H7 (cell line): ENCODE results near the gene TECPR1. TPM values are rescaled to one million over a fixed set of nuclear protein-coding genes. Genes with fewer than 3 reads are reported as not detected.
A peak's percentile ranks its signal among the peaks of the same experiment; 100 is the strongest.

ENCODE experiments used
- DNase-seq: peaks from one replicate; pipeline ENCODE4 v3.0.0; 2012
- H3K27me3 ChIP-seq: 2 replicates; pipeline ENCODE4 v1.6.0; 2011; ENCODE audit warnings: mild to moderate bottlenecking, low read length; ENCODE audit not compliant: control insufficient read depth, insufficient read depth
- H3K36me3 ChIP-seq: replicated peaks from 2 replicates; pipeline ENCODE4 v1.5.1; 2011; ENCODE audit warnings: low read length; ENCODE audit not compliant: control insufficient read depth, insufficient read depth
- H3K4me3 ChIP-seq: 2 replicates; pipeline ENCODE4 v1.5.1; 2011; ENCODE audit warnings: low read depth, mild to moderate bottlenecking, control low read depth, low read length, moderate library complexity; ENCODE audit not compliant: insufficient read depth
- total RNA-seq: library from RNA; depleted of rRNA; stranded (reverse); fragments of >200 nt; shearing (Covaris generic); gene quantifications from 2 replicates; pipeline ENCODE4 v1.2.3, GENCODE V29; 2014; rRNA removed

TECPR1 gene
- 12.7 and 13.7 TPM in 2 replicates for total RNA-seq

- peak; percentile 100 for DNase-seq
- Histone ChIP-seq H3K36me3 (no peaks in the 10 kb centered on the region; the same call in 1 of the 2 replicates), H3K27me3 (no peaks in the 10 kb centered on the region), H3K4me3 (peak within 1 kb of the TSS; percentile 89)
Measured at GRCh38 chr7:98251601-98252424, at the start of gene TECPR1. TECPR1 (minus strand) TSS chr7:98252232; CDS start chr7:98246146, 6,086 bp downstream.

- Histone ChIP-seq H3K36me3 (peaks cover 14% of the 10 kb centered on the region), H3K4me3 (no peak overlapping the region), H3K27me3 (no peaks in the 10 kb centered on the region)
- no peak for DNase-seq
Measured at GRCh38 chr7:98300595-98301372, 48.8 kb upstream of the TECPR1 start.

DNA sequence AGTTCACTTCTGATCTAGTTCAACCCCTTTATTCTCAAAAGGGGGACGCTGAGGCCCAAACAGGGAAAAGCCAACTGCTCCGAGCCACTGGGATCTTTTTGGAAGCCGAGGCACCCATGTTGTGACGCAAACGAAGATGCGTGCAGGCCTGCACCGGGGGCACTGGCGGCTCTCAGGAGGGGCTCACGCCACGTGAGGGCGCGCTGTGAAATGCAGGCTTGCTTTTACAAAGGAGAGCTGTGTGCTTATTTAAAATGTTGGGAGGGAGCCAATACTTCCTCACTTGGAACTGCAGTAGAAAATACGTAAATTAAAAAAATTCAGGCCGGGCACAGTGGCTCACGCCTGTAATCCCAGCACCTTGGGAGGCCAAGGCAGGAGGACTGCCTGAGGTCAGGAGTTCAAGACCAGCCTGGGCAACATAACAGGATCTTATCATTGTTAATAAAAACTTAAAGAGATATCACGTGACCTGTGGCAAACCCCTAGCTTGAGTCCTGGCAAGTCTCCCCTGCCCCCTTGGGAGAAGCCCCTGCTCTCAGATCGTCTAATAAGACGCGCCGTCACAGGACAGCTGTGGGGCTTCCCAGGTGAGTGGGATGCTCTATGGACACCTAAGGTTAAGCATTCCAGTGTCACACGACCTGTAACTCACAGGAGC lies 45.7 kb upstream of the TECPR1 start:
- Histone ChIP-seq H3K36me3 (peaks cover 16% of the 10 kb centered on the region), H3K27me3 (no peaks in the 10 kb centered on the region), H3K4me3 (no peak overlapping the region)
- no peak for DNase-seq

GRCh38 chr7:98296833-98297232 lies 44.8 kb upstream of the TECPR1 start:
- H3K4me3 ChIP-seq = no peak overlapping the region
- H3K27me3 ChIP-seq = no peaks in the 10 kb centered on the region

GRCh38 chr7:98295467-98296192 lies 43.6 kb upstream of the TECPR1 start:
- DNase-seq = no peak
- Histone ChIP-seq H3K4me3 (no peak overlapping the region), H3K27me3 (no peaks in the 10 kb centered on the region), H3K36me3 (peaks cover 15% of the 10 kb centered on the region)

More at GRCh38 chr7:98296833-98297232, 44.8 kb upstream of the TECPR1 start:
- peaks cover 17% of the 10 kb centered on the region for H3K36me3 ChIP-seq
- DNase-seq = no peak

DNA sequence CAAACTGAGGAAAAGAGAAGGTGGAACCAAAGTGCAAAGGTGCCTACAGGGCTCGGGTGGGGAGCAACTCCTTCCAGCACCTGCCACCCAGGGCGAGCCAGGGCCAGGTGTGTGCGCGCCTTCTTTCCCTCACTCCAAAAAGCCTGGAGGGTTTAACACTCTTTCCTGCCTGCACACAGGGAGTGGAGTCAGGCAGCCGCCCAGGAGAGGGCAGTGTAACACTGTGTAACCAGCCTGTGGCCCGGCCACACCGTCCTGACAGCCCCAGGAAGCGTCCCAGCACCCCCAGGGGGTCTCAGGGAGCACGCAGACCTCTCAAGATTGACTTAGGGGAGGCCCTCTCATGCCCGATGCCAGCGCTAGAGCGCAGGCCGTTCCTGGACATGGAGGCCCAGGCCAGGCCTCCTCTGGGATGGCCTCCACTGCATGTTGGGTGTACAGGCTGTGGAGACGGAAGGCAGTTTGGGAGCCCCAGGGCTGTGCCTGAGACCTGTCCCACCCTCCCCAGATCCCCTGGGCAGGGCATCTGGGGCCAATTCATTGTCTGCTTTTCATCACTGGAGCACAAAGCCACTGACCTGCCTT lies 42.9 kb upstream of the TECPR1 start:
- DNase-seq = peak; percentile 96
- Histone ChIP-seq H3K4me3 (no peak overlapping the region), H3K27me3 (no peaks in the 10 kb centered on the region), H3K36me3 (peaks cover 15% of the 10 kb centered on the region)

DNA sequence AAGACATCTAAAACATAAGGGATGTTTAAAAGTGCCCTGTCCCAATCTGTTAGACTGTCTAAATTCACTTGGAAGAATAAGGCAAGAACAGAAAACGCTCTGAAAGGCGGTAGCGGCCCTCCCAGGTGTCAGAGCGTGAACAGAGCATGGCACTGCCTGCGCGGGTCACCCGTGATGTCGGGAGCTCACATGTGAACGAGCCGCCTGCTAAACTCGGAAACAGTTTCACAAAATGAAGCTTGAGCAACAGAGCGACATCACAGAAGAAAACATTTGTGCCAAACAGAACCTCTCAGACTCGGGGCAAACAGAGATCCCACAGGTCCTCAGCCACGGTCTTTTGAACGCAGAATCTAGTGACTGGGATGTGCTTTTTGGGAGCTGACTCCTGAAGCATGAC lies 42.3 kb upstream of the TECPR1 start:
- peaks cover 15% of the 10 kb centered on the region for H3K36me3 ChIP-seq
- H3K27me3 ChIP-seq = no peaks in the 10 kb centered on the region
- DNase-seq = no peak
- H3K4me3 ChIP-seq = no peak overlapping the region

DNA sequence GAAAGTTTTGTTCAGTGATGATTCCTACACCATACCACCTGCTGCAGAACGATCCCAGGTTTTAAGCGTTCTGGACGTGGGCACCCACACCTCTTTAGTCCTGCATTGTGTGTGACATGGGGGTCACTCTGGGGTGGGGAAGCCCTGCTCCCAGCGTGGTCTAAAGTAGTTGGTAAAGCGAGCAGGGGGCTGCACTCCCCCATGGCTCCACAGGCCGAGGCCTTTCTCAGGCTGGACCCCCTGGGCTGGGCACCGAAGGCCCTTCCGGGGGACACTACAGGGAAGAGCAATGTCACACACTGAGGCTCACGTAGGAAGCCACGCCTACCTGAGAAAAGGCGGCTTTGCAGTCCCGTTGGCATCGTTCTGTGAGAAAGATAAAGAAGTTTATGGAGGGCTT lies 41.7 kb upstream of the TECPR1 start:
- no peak for DNase-seq
- Histone ChIP-seq H3K4me3 (no peak overlapping the region), H3K36me3 (peaks cover 15% of the 10 kb centered on the region), H3K27me3 (no peaks in the 10 kb centered on the region)

DNA sequence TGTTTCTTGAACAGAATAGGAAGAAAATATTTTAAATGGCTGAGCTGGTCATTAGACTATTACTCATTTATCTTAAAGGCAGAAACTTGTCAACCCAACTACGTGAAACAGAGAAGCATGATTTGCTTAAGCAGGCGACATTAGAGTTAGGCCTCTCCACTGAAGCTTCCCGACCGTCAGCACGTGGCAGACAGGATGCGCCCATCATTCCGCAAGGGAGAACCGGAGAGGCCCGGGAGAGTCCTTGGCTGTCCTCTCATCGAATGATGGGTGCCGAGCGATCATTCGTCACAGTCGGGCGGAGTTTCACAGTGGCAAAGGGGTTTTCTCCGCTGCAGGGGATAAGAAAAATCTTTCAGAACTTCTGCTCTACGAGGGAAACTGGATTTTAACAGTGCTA lies 41.2 kb upstream of the TECPR1 start:
- no peak overlapping the region for H3K4me3 ChIP-seq
- H3K36me3 ChIP-seq = peaks cover 15% of the 10 kb centered on the region
- H3K27me3 ChIP-seq = no peaks in the 10 kb centered on the region
- no peak for DNase-seq

GRCh38 chr7:98291717-98292116 lies 39.7 kb upstream of the TECPR1 start:
- Histone ChIP-seq H3K4me3 (no peak overlapping the region), H3K36me3 (peaks cover 15% of the 10 kb centered on the region), H3K27me3 (no peaks in the 10 kb centered on the region)
- peak; percentile 77 for DNase-seq

DNA sequence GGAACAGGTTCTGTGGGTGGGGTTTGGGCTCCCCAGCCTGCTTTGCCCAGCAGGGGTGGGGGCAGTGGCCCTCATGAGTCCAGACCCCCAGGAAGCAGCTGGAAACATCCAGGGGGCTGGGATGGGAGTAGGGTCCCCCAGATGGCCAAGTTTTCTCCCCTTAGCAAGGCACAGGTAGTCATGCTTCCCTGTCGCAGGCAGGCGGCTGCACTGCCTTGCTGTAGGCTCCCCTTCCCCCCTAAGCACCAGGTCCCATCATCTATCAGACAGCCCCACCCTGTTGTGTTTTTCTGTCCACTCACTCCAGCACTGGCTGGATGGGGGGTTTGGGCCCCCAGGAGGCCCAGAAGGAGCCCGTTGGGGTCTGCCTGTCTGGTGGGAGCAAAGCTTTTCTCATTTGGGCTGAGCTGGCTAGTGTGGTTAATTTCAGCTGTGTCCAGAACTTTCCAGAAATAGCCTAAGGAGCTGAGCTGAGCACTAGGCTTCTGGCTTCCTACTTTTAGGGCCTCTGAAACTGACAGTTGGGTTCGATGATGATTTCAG lies 37.4 kb upstream of the TECPR1 start:
- DNase-seq = peak; percentile 60
- Histone ChIP-seq H3K36me3 (peaks cover 13% of the 10 kb centered on the region), H3K4me3 (no peak overlapping the region), H3K27me3 (no peaks in the 10 kb centered on the region)

DNA sequence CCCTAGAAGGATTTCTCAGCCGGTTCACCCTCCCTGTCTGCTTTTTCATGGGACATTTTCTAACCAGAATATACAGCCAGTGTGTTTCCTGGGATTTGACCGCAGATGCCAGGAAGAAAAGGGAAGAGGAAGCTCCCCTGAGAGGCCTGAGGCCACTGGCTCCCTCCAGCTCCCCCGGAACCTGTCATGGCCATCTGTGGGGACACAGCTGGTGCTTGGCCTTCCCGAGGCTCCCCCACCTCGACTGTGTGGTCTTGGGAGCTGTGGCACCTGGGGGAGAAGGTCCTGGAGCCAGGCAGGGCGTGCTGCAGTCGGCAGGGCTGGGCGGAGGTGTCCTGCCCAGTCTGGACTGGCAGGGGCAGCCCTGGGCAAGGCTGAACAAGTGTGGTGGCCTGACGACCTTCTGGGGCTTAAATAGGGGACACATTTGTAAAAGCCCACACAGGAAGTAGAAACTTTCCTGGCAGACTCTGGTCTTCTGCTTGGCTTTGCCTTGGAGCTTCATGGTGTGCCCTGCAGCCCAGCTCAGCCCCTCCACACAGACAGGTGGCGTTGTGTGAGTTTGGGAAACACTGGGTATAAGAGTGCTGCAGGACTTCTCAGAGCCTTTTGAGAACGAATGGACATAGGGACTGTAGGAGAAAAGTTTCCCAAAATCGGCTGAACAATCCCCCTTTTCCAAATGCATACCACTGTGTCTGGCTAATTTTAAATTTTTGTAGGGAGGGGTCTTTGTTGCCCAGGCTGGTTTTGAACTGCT lies 36.2 kb upstream of the TECPR1 start:
- no peak overlapping the region for H3K4me3 ChIP-seq
- H3K27me3 ChIP-seq = no peaks in the 10 kb centered on the region
- peak; percentile 50 for DNase-seq

DNA sequence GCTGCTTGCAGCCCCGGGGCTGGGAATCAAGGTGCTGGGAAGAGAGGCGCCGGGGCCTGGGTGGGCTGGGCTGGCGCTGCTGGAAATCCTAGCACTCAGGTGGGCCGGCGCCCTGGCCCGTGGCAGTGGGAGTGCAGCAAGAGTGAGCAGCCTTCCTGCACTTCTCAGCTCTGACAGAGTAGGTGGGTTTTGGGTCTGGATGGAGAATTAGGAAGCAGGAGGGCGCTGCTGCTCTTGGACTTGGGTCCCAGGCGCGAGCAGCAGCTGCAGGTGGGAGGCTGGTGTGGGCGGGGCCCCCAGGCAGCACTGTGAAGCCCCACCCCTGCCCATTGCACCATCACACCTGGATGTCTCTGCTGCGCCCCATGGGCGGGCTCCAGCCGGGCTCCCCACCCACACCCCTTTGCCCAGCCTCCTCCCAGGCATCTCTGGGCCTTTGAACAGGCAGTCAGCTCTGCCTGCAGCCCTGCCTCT lies 35.5 kb upstream of the TECPR1 start:
- DNase-seq = peak; percentile 93
- no peak overlapping the region for H3K4me3 ChIP-seq
- H3K36me3 ChIP-seq = peaks cover 2% of the 10 kb centered on the region
- H3K27me3 ChIP-seq = no peaks in the 10 kb centered on the region

More for the DNA sequence above, 36.2 kb upstream of the TECPR1 start:
- peaks cover 8% of the 10 kb centered on the region for H3K36me3 ChIP-seq
